Measurements from ENCODE around the gene LRRC3.

Gene LRRC3

DNA sequence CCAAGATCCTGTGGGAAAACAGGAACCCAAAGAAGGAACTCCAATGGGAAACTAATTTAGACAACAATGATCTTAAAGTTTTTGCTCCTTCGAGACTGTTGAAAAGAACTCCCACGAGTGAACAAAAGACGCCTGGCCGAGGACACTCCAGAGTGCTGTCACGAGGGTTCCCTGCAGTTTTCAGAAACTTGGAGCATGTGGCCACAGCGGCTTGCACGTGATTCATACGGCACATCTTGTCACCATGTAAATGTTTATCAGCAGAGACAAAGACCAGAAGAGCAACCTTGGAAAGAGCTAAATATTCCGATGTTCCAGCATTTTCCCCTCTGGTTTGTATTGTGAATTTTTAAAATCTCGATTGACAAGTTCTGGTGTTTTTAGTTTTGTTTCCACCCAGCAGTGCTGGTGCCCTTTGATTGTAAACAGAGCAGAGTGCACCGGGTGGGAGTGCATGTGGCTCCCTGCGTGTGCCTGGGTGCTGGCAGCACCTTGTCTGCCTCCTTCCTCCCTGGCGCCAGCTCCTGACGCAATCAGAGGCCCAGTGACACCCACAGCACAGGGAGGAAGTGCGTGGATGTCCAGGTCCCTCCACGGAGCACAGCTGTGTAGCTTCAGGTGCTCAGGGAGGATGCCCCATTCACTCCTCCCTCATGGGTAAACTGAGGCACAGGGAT is 23.0 kb downstream of the LRRC3 start:
- DNase-seq (ENCODE audit: low read depth in 2 of 2), result no peak

DNA sequence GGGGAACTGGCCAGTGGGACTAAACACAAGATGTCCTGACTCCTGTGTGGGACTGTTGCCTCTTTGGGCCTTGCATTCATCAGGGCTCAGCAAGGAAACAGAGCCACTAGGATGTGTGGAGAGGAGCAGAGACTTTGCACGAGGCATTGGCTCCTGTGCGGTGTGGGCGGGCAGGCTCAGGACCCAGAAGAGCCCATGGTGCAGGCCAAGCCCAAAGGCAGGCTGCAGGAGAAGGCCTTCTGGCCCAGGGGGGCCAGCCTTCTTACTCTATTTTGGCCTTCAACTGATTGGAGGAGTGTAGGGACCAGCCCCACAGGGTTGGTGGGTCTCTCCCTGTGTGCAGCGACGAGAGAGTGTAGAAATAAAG is 23.5 kb downstream of the LRRC3 start:
- no peak for DNase-seq (ENCODE audit: low read depth in 2 of 2)

- peak in 1 of 2 donors; percentile 30 for DNase-seq (ENCODE audit: low read depth in 2 of 2)
Measured at GRCh38 chr21:44479556-44480199, 24.4 kb downstream of the LRRC3 start.

DNA sequence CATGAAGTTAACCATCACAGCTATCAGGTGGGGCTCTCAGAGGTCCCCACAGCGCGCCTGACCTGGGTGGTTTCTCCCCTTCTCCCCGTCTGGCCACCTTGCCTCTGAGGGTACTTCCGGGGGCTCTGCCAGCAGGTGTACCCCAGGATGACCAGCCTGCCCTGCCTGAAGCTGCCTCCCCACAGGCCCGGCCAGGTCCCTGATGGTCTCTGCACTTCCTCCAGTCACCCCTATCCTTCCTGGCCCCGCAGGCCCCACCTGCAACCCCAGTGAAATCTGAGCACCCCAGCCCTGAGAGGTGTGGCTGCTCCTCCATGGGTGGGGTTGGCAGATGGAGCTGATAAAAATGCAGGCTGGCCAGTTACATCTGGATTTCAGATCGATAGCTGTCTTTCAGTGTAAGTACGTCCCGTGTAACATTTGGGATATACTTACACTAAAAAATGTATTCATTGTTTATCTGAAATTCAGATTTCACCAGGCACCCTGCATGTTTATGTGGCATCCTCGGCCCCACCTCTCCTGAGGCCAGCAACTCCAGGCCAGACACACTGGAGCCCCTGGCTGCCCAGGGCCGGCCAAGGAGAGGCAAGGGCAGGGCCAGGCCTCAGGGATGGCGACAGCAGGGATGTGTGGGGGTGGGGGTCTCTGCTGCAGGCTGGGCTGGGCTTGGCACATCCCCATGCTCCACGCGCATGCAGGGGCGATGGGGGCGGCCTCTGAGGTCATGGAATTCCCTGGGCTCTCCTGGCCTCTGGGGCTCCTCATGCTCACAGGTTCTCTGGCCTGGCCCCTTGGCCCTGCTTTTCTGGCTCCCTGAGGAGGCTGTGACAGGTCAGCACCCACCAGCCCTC is 25.1 kb downstream of the LRRC3 start:
- no peak for DNase-seq (ENCODE audit: low read depth in 2 of 2)

- no peak for DNase-seq (ENCODE audit: low read depth in 2 of 2)
Measured at GRCh38 chr21:44482581-44483287, 27.4 kb downstream of the LRRC3 start.

GRCh38 chr21:44483288-44484237 is 28.3 kb downstream of the LRRC3 start:
- DNase-seq (ENCODE audit: low read depth in 2 of 2), result no peak

DNA sequence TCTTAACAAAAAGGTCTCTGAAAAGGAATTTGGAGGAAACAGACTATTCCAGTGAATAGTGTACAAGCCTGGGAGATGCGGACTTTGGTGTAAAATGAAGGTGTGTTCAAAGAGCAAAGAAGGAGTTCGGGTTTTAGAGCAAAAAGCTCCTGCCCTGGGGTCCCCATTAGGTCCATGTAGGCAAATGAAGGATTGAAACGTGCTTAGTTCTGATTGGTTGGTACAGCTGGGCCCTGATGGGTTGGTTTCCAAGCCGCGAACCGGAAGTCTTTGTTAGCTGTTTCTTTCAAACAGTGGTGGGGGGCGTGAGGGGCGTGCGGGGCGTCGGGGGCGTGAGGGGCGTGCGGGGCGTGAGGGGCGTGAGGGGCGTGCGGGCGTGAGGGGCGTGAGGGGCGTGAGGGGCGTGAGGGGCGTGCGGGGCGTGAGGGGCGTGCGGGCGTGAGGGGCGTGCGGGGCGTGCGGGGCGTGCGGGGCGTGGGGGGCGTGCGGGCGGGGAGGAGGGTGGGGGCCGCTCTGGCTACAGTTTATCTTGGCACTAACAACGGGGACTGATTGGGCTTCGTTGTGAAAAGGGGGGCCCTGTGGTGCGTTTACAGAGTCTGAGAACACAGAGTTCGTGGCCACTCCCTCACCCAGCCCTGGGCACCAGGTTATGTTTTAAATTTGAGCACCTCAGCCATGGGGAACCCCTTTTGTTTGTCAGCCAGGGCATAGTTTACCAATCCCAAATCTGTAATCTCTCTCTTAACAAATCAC is 29.4 kb downstream of the LRRC3 start:
- DNase-seq (ENCODE audit: low read depth in 2 of 2), result no peak

DNA sequence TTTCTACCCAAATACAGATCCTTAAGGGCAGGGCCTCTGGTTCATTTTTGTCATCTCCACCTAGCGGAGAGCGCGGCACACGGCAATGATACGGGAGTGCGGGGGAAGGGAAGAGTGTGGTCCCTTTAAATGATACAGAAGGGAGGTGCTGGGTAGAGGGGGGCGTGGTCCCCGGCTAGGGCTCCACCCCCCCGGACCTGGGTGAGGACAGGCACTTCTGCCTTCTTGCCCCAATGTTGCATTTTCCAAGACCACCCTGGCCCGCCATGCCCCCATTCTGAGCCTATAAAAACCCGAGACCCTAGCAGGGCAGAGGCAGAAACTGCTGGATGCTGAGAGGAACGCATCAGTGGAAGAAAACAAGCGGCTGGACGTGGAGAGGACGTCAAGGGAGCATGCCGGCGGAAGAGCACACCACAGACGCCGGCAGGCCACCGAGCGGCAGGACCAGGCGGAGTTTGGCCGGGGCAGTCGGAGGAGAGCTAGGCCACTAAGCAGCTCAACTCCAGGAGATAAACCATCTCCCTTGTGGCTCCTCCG is 30.0 kb downstream of the LRRC3 start:
- DNase-seq (ENCODE audit: low read depth in 2 of 2), result peak; percentile 22 to 51

DNA sequence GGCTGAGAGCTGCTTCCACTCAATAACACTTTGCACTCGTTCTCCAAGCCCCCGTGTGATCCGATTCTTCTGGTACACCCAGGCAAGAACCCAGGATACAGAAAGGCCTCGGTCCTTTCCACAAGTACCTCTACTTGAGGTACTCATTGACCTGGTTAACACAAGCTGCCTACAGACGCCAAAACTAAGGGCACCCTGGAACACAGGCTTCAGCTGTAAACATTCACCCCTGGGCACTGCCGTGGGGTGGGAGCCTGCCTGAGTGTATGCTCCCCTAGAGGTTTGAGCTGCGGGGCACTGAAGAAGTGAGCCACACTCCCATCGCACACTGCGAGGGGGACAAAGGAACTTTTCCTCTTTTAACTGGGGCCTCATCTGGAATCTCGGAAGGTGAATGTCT is 30.5 kb downstream of the LRRC3 start:
- no peak for DNase-seq (ENCODE audit: low read depth in 2 of 2)

- no peak for DNase-seq (ENCODE audit: low read depth in 2 of 2)
Measured at GRCh38 chr21:44486302-44486701, 31.0 kb downstream of the LRRC3 start.

GRCh38 chr21:44487831-44488230 is 32.5 kb downstream of the LRRC3 start:
- DNase-seq (ENCODE audit: low read depth in 2 of 2), result peak; percentile 36 to 59

GRCh38 chr21:44489962-44490361 is 34.7 kb downstream of the LRRC3 start:
- DNase-seq (ENCODE audit: low read depth in 2 of 2), result no peak

DNA sequence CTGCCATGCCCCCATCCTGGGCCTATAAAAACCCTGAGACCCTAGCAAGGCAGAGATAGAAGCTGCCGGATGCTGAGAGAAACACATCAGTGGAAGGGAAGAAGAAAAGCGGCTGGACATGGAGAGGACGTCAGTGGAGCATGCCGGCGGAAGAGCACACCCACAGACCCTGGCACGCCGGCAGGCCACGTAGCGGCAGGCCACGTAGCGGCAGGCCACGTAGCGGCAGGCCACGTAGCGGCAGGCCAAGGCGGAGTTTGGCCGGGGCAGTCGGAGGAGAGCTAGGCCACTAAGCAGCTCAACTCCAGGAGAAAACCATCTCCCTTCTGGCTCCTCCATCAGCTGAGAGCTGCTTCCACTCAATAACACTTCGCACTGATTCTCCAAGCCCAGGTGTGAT is 35.1 kb downstream of the LRRC3 start:
- DNase-seq (ENCODE audit: low read depth in 2 of 2), result no peak

DNA sequence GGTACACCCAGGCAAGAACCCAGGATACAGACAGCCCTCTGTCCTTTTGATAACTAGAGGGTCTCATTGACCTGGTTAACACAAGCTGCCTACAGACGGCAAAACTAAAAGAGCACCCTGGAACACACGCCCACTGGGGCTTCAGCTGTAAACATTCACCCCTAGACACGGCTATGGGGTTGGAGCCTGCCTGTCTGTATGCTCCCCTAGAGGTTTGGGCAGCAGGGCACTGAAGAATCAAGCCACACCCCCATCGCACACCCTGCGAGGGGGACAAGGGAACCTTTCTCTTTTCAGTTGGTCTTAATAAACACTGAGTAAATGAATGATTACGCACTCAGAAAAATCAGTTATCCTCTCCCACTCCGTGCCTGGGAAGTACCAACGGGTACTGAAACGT is 35.5 kb downstream of the LRRC3 start:
- DNase-seq (ENCODE audit: low read depth in 2 of 2), result no peak

- no peak for DNase-seq (ENCODE audit: low read depth in 2 of 2)
Measured at GRCh38 chr21:44492567-44493385, 37.5 kb downstream of the LRRC3 start.

- no peak for DNase-seq (ENCODE audit: low read depth in 2 of 2)
Measured at GRCh38 chr21:44494418-44494817, 39.1 kb downstream of the LRRC3 start.

DNA sequence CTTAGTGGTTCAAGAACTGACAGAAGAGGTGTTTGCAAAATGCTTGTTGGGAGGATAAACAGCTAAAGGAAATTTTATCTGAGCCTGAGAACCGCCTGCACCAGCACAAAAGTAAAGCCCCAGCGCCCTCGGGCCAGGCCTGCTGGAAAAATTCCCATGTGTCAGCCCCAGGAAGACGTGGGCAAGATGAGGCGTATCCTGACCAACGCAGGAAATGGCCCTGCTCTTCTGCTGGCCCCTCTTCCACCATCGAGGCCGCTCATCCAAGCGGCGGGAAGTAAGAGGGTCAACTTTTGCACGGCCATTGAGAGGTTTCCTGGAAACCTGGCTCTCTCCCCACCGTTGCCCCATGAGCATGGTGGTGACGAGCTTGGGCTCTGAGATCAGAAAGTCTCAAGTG is 39.6 kb downstream of the LRRC3 start:
- DNase-seq (ENCODE audit: low read depth in 2 of 2), result no peak

DNA sequence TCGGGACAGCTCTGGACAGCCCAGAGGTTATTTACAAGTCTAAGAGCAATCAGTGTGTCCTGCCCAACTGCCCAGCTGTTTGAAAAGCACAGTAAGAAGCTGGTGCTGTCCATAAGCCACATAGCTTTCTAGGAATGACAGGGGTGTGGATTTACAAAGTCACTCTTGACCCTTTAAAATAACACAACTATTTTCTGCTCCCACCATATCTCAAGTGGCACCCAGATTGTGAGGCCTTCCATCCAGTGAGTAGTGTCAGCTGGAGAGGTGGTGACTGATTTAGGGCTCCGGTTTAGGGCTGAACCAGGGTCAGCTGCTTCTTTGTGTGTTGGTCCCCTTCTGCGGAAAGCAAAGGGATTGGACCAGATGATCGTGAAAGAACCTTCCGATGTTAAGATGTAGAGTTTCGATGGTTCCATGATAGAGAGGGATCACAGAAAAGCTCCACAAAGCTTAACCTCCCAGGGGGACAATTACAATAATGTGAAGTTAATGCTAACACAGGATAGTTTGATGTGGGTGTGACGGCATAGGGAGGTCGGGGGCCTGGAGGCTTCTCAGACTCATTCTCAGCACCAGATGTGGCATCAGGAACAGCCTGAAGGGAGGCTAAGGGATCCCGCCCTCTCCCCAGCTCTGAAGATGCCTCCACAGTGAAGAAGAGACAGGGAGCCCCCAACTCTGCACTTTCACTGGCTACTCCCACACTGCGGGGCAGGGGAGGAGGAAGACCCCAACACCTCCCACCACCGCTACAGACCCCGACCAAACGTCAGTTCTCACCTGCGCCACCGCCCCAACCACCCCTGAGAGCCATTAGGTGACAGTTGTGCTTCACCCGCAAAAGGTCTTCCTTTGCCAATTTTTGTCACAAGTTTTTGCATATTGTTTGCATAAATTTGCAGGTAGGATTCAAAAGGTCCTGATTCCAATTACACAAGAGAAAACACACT is 40.6 kb downstream of the LRRC3 start:
- DNase-seq (ENCODE audit: low read depth in 2 of 2), result no peak

All from stimulated activated CD4-positive, alpha-beta T cell treated with anti-CD3 and anti-CD28 coated beads, Interleukin-15, amount 100 ng/mL, for 48 hours (primary cell).